WTC11 (cell line): ENCODE measurements around the gene TNFSF11. TPM values are rescaled to one million over a fixed set of nuclear protein-coding genes. Genes with fewer than 3 reads are reported as not detected.

Experiments used
- ATAC-seq: fragments of 200-7000 bp; cut with Tn5 transposase; 2 replicates; pipeline ENCODE4 v1.10.0; 2021; ENCODE audit warnings: mild to moderate bottlenecking, moderate library complexity
- CTCF ChIA-PET: fragments of 300-600 bp; sonication (Branson Sonifier 250); formaldehyde crosslinking; loops from one replicate; lab custom pipeline; 2021; ENCODE audit warnings: antibody characterized with exemption; lab: Charles Lee
- POLR2A ChIA-PET: fragments of 350-600 bp; sonication (Branson Sonifier 250); formaldehyde crosslinking; loops from one replicate; lab custom pipeline; 2021; ENCODE audit warnings: antibody characterized with exemption; lab: Charles Lee
- DNase-seq: peaks from one replicate; pipeline ENCODE4 v3.0.0; 2021; ENCODE audit warnings: low spot score
- H3K27ac Mint-ChIP-seq: 2 replicates; pipeline ENCODE4 v1.8.0; 2021; ENCODE audit warnings: mixed read lengths
- H3K27me3 Mint-ChIP-seq: 2 replicates; pipeline ENCODE4 v1.8.0; 2021; ENCODE audit warnings: low read depth, mild to moderate bottlenecking, moderate library complexity, mixed read lengths
- H3K36me3 Mint-ChIP-seq: 2 replicates; pipeline ENCODE4 v1.8.0; 2021; ENCODE audit warnings: mixed read lengths
- H3K4me1 Mint-ChIP-seq: 2 replicates; pipeline ENCODE4 v1.8.0; 2022; ENCODE audit warnings: mixed read lengths
- H3K4me3 Mint-ChIP-seq: 2 replicates; pipeline ENCODE4 v1.8.0; 2021; ENCODE audit warnings: mild to moderate bottlenecking, moderate library complexity, mixed read lengths
- H3K9me3 Mint-ChIP-seq: 2 replicates; pipeline ENCODE4 v1.8.0; 2021; ENCODE audit warnings: mixed read lengths
- AR ChIP-seq: fragments of 250-450 bp; sonication (Bioruptor Pico); IDR thresholded peaks from 2 replicates; pipeline ENCODE4 v1.9.0; 2021; ENCODE audit warnings: mild to moderate bottlenecking
- ATF3 ChIP-seq: sonication (generic); formaldehyde crosslinking; conservative IDR thresholded peaks from 2 replicates; pipeline ENCODE4 v1.8.1; 2022; ENCODE audit warnings: mild to moderate bottlenecking, missing genetic modification reagents
- CDX4 ChIP-seq: fragments of 250-450 bp; sonication (Bioruptor Pico); IDR thresholded peaks from 2 replicates; pipeline ENCODE4 v1.9.0; 2021; ENCODE audit warnings: moderate library complexity, mild to moderate bottlenecking, inconsistent platforms, borderline replicate concordance
- E2F1 ChIP-seq: sonication (generic); formaldehyde crosslinking; IDR thresholded peaks from 2 replicates; pipeline ENCODE4 v1.8.0; 2022; ENCODE audit warnings: mild to moderate bottlenecking, missing genetic modification reagents
- EMX1 ChIP-seq: fragments of 250-450 bp; sonication (Bioruptor Pico); IDR thresholded peaks from 2 replicates; pipeline ENCODE4 v1.8.0; 2021; ENCODE audit warnings: mild to moderate bottlenecking
- GABPB1 ChIP-seq: sonication (generic); formaldehyde crosslinking; IDR thresholded peaks from 2 replicates; pipeline ENCODE4 v1.8.1; 2023; ENCODE audit warnings: mild to moderate bottlenecking, missing genetic modification reagents
- GRHL2 ChIP-seq: fragments of 250-450 bp; sonication (Bioruptor Pico); IDR thresholded peaks from 2 replicates; pipeline ENCODE4 v1.8.0; 2022; ENCODE audit warnings: mild to moderate bottlenecking, moderate library complexity; ENCODE audit not compliant: insufficient replicate concordance, severe bottlenecking
- GTF2I ChIP-seq: fragments of 250-450 bp; sonication (Bioruptor Pico); conservative IDR thresholded peaks from 2 replicates; pipeline ENCODE4 v1.4.0; 2021; ENCODE audit warnings: mild to moderate bottlenecking
- MYBL2 ChIP-seq: sonication (generic); formaldehyde crosslinking; IDR thresholded peaks from 2 replicates; pipeline ENCODE4 v1.8.1; 2023; ENCODE audit warnings: mild to moderate bottlenecking, moderate library complexity, missing genetic modification reagents
- RELA ChIP-seq: sonication (generic); formaldehyde crosslinking; IDR thresholded peaks from 2 replicates; pipeline ENCODE4 v1.8.1; 2022; ENCODE audit warnings: missing genetic modification reagents, mild to moderate bottlenecking, borderline replicate concordance
- SOX15 ChIP-seq: fragments of 250-450 bp; sonication (Bioruptor Pico); IDR thresholded peaks from 2 replicates; pipeline ENCODE4 v1.9.0; 2021; ENCODE audit warnings: mild to moderate bottlenecking
- TEAD1 ChIP-seq: sonication (generic); formaldehyde crosslinking; IDR thresholded peaks from 2 replicates; pipeline ENCODE4 v1.8.0; 2022; ENCODE audit warnings: mild to moderate bottlenecking, missing genetic modification reagents
- TP53 ChIP-seq: sonication (generic); formaldehyde crosslinking; IDR thresholded peaks from 2 replicates; pipeline ENCODE4 v1.8.1; 2023; ENCODE audit warnings: mild to moderate bottlenecking, missing genetic modification reagents
- ZNF219 ChIP-seq: sonication (generic); formaldehyde crosslinking; IDR thresholded peaks from 2 replicates; pipeline ENCODE4 v1.8.0; 2023; ENCODE audit warnings: missing genetic modification reagents, mild to moderate bottlenecking, borderline replicate concordance
- ZNF425 ChIP-seq: fragments of 250-450 bp; sonication (Bioruptor Pico); conservative IDR thresholded peaks from 2 replicates; pipeline ENCODE4 v1.9.0; 2021; ENCODE audit warnings: mild to moderate bottlenecking
- ZNF532 ChIP-seq: fragments of 250-450 bp; sonication (Bioruptor Pico); IDR thresholded peaks from 2 replicates; pipeline ENCODE4 v1.9.0; 2021; ENCODE audit warnings: mild to moderate bottlenecking, borderline replicate concordance
- ZSCAN18 ChIP-seq: fragments of 250-450 bp; sonication (Bioruptor Pico); IDR thresholded peaks from 2 replicates; pipeline ENCODE4 v2.1.2; 2022; ENCODE audit warnings: mild to moderate bottlenecking, moderate library complexity
- total RNA-seq: library from RNA; stranded (reverse); gene quantifications from 3 replicates; pipeline ENCODE4 v1.2.3, GENCODE V29; 2021

Gene TNFSF11
- total RNA-seq, 1 experiment from 2014 or later = 6.1 TPM

- TF ChIP-seq AR (CRISPR knock-in tag) = no peak
- TF ChIP-seq ZNF425 (CRISPR knock-in tag) = no peak
- no peak for TF ChIP-seq ZSCAN18 (CRISPR knock-in tag)
- TF ChIP-seq E2F1 (CRISPR knock-in tag) = no peak
- no peak for TF ChIP-seq ZNF219 (CRISPR knock-in tag)
- no peak for TF ChIP-seq TP53
- no peak for TF ChIP-seq EMX1 (CRISPR knock-in tag)
- no peak for TF ChIP-seq SOX15
- TF ChIP-seq MYBL2 (CRISPR knock-in tag) = no peak
These were observed 47.1 kb upstream of the TNFSF11 start (continued) for GRCh38 chr13:42526804-42527203.

- ChIA-PET CTCF (no interaction called here), POLR2A (no interaction called here)
- Mint-ChIP-seq H3K27me3 (peaks cover 2% of the 10 kb centered on the region; the same call in 1 of the 2 replicates), H3K4me1 (peaks cover 9% of the 10 kb centered on the region), H3K9me3 (peaks cover 14% of the 10 kb centered on the region), H3K4me3 (no peak overlapping the region), H3K27ac (no peak overlapping the region), H3K36me3 (peaks cover 2% of the 10 kb centered on the region; the same call in 1 of the 2 replicates)
- ATAC-seq (no peak), DNase-seq (no peak)
- TF ChIP-seq GTF2I (CRISPR knock-in tag) (no peak), GABPB1 (CRISPR knock-in tag) (no peak), CDX4 (no peak), RELA (CRISPR knock-in tag) (no peak), TEAD1 (no peak), GRHL2 (CRISPR knock-in tag) (no peak), ATF3 (CRISPR knock-in tag) (no peak), ZNF532 (no peak), AR (CRISPR knock-in tag) (no peak)
These were observed 41.2 kb upstream of the TNFSF11 start for GRCh38 chr13:42532561-42533335.
